Body of pancreas (tissue), 4 donors: Measurements from ENCODE around the gene TMEM63A. TPM values are rescaled to one million over a fixed set of nuclear protein-coding genes. Genes with fewer than 3 reads are reported as not detected.
"Not testable (repeated sequence)": the region's sequence is repeated elsewhere in the genome, so short reads cannot be mapped to it uniquely, and the experiment has no call there.

Source experiments
- ATAC-seq: fragments of 150-250 bp; one replicate; pipeline ENCODE4 v1.9.1; 2016
- DNase-seq, 4 donors: peaks; one replicate each; pipeline ENCODE4 v3.0.0-alpha.2; 2019
- H3K27ac ChIP-seq, 4 donors: fragments of 200-600 bp; sonication (generic); 1 replicate in 3 of 4; 2 replicates in 1 of 4; pipeline versions ENCODE4 v1.5.1 to v1.6.1; 2016 to 2019; ENCODE audit warnings: mild to moderate bottlenecking in 1 of 4, mixed read lengths in 1 of 4, moderate library complexity in 1 of 4
- H3K27me3 ChIP-seq, 2 donors: fragments of 200-600 bp; sonication (generic); one replicate each; pipeline ENCODE4 v1.6.0; 2016; ENCODE audit warnings: mild to moderate bottlenecking in 1 of 2
- H3K36me3 ChIP-seq, 2 donors: fragments of 200-600 bp; sonication (generic); replicated peaks in 1 of 2; 2 replicates each; pipeline ENCODE4 v1.5.1; 2016; ENCODE audit warnings: low read depth in 2 of 2; ENCODE audit not compliant: insufficient read depth in 1 of 2
- H3K4me1 ChIP-seq: fragments of 200-600 bp; sonication (generic); one replicate; pipeline ENCODE4 v1.6.0; 2016
- H3K4me3 ChIP-seq, 2 donors: fragments of 200-600 bp; sonication (generic); 1 replicate in 1 of 2; 2 replicates in 1 of 2; pipeline ENCODE4 v1.5.1; 2016 to 2019
- H3K9me3 ChIP-seq, 3 donors: fragments of 200-600 bp; sonication (generic); 1 replicate in 2 of 3; 2 replicates in 1 of 3; pipeline ENCODE4 v1.5.1; 2016
- CTCF ChIP-seq, 7 experiments: fragments of 450-650 bp in 4 of 7; fragments of 200-600 bp in 3 of 7; sonication (generic) in 3 of 7; IDR thresholded peaks; one replicate each; pipeline ENCODE4 v1.5.1; 2016 to 2019; ENCODE audit warnings: antibody characterized with exemption in 7 of 7
- POLR2A ChIP-seq, 3 donors: fragments of 450-650 bp; IDR thresholded peaks; one replicate each; pipeline ENCODE4 v1.6.1; 2016; ENCODE audit warnings: antibody characterized with exemption in 3 of 3, mild to moderate bottlenecking in 2 of 3
- WGBS, 2 donors: methylation state at CpG; one replicate each; pipeline ENCODE4 v1.1.5; 2017; 5-methylcytosine and 5-hydroxymethylcytosine counted together
- intact Hi-C: fragments of 100-400 bp; cut with DNase I; formaldehyde crosslinking; loops from one replicate; pipeline ENCODE4 v1.15.1; 2023
- total RNA-seq, 2 donors: library from RNA; depleted of rRNA; stranded (reverse); fragments of >200 nt; gene quantifications; one replicate each; pipeline ENCODE4 v1.1.0, GENCODE V29; 2016

The TMEM63A gene
- total RNA-seq, 2 donors from 2014 or later, result 129 to 217 TPM

GRCh38 chr1:225840713-225841112 is 41.5 kb downstream of the TMEM63A start:
- no peak for TF ChIP-seq CTCF (IDR thresholded peaks at IDR 0.05)
- no peak for TF ChIP-seq POLR2A (IDR thresholded peaks at IDR 0.05)
- intact Hi-C loops, result no loop called here
- H3K4me1 ChIP-seq, result peaks cover 12% of the 10 kb centered on the region
- H3K4me3 ChIP-seq, result no peak overlapping the region
- no peak overlapping the region for H3K27ac ChIP-seq
- WGBS, 2 donors, result 84 to 88% methylated on average over 4 of the region's 4 CpGs
- peaks cover 7 to 16% of the 10 kb centered on the region in 2 donors for H3K36me3 ChIP-seq
- DNase-seq, result no peak
- H3K9me3 ChIP-seq, result no peaks in the 10 kb centered on the region
- no peak for ATAC-seq
- H3K27me3 ChIP-seq, result no peaks in the 10 kb centered on the region

GRCh38 chr1:225840223-225840610 is 42.0 kb downstream of the TMEM63A start:
- no peak for DNase-seq
- ATAC-seq, result no peak
- Histone ChIP-seq H3K27ac (no peak overlapping the region), H3K4me1 (peaks cover 12% of the 10 kb centered on the region), H3K4me3 (no peak overlapping the region), H3K27me3 (no peaks in the 10 kb centered on the region), H3K9me3 (no peaks in the 10 kb centered on the region), H3K36me3 (peaks cover 7 to 16% of the 10 kb centered on the region in 2 donors)
- intact Hi-C loops, result no loop called here
- TF ChIP-seq POLR2A (IDR thresholded peaks at IDR 0.05), result no peak
- TF ChIP-seq CTCF (IDR thresholded peaks at IDR 0.05), result no peak
- 100% methylated on average over 1 of the region's 1 CpG for WGBS, 2 donors

- DNase-seq (no peak), ATAC-seq (no peak)
- no peak overlapping the region for H3K27ac ChIP-seq
- no peak overlapping the region for H3K4me3 ChIP-seq
- TF ChIP-seq POLR2A (IDR thresholded peaks at IDR 0.05) (no peak), CTCF (IDR thresholded peaks at IDR 0.05) (no peak)
- peaks cover 25% of the 10 kb centered on the region for H3K4me1 ChIP-seq
- WGBS, 2 donors, result 83 to 90% methylated on average over 10 to 14 of the region's 14 CpGs
- intact Hi-C loops, result no loop called here
- H3K9me3 ChIP-seq, result no peaks in the 10 kb centered on the region
- peaks cover 7 to 9% of the 10 kb centered on the region in 2 donors for H3K36me3 ChIP-seq
- no peaks in the 10 kb centered on the region for H3K27me3 ChIP-seq
Measured at GRCh38 chr1:225838793-225839192, 43.4 kb downstream of the TMEM63A start.

GRCh38 chr1:225836296-225836695 is 45.9 kb downstream of the TMEM63A start:
- H3K27ac ChIP-seq, result peak overlapping the region in 1 of 4 donors; percentile 57
- 81 to 84% methylated on average over 4 of the region's 4 CpGs for WGBS, 2 donors
- ATAC-seq, DNase-seq, H3K9me3 ChIP-seq, intact Hi-C loops, H3K27me3 ChIP-seq, H3K4me3 ChIP-seq: not testable (repeated sequence)
- peaks cover 25% of the 10 kb centered on the region for H3K4me1 ChIP-seq
- peaks cover 12 to 17% of the 10 kb centered on the region in 2 donors for H3K36me3 ChIP-seq

- H3K27ac ChIP-seq, result peak overlapping the region in 2 of 4 donors; percentile 18 to 57
- no peaks in the 10 kb centered on the region for H3K9me3 ChIP-seq
- WGBS, 2 donors, result 7% methylated on average over 3 of the region's 3 CpGs
- TF ChIP-seq CTCF (IDR thresholded peaks at IDR 0.05) (no peak), POLR2A (IDR thresholded peaks at IDR 0.05) (no peak)
- H3K4me3 ChIP-seq, result no peak overlapping the region
- peaks cover 12 to 17% of the 10 kb centered on the region in 2 donors for H3K36me3 ChIP-seq
- peaks cover 25% of the 10 kb centered on the region for H3K4me1 ChIP-seq
- H3K27me3 ChIP-seq, result no peaks in the 10 kb centered on the region
- peak; percentile 61 for ATAC-seq
- intact Hi-C loops, result no loop called here
- peak; percentile 81 to 92 (median 83) for DNase-seq
Measured at GRCh38 chr1:225835856-225836255, 46.3 kb downstream of the TMEM63A start.
